GM19395 (cell line): ENCODE data around the gene CELF4.

Source experiments
- ATAC-seq: cut with Tn5 transposase; IDR thresholded peaks from one replicate; pipeline ENCODE4 v1.9.1; 2021; ENCODE audit warnings: mild to moderate bottlenecking, moderate library complexity; ENCODE audit not compliant: unreplicated experiment

Gene CELF4

DNA sequence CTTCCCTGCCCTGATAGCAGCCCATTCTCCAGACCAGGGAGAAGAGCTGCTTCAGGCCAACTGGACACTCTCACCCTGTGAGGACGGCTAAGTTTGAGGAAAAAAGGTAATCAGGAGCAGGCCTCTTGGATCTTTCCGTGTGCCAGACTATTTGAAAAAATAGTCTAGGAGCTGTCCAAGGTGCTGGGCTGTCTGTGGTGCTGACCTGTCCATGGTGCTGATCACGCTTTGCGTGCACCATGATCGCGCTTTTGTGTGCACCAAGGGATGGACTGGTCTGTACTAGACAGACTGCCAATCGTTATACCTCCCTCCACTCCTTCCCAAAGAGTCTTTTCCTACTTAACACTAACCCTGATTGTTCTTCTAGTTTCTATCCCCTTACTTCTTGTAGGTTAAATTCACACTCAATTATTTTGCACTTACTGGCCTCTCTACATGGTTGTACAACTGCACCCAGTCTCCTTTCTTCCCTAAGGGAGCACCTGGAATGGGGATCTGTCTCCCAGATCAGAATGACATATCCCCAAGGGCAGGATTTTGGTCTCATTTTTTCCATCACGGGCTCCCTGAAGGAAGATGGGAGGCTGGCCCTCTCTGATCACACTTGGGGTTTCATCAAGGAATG, 295.4 kb downstream of the CELF4 start:
- no peak for ATAC-seq

DNA sequence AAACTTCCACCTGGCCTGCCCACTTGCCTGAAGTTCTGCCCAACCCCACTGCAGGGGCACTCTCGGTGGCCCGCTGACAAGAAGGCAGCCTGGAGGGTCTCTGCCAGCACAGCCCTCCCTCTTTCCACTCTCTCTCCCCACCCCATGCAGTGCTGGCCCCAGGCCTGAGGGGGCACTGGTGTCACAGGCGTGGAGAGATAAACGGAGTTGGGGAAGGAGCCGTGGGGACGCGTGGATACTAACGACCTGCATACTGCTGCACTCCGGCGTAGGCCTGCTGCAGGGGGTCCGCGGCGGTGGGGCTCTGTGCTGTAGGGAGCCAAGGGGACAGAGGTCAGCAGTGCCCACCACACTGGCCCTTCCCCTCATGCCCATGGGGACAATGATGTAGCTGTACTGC, 299.3 kb downstream of the CELF4 start:
- ATAC-seq: no peak

DNA sequence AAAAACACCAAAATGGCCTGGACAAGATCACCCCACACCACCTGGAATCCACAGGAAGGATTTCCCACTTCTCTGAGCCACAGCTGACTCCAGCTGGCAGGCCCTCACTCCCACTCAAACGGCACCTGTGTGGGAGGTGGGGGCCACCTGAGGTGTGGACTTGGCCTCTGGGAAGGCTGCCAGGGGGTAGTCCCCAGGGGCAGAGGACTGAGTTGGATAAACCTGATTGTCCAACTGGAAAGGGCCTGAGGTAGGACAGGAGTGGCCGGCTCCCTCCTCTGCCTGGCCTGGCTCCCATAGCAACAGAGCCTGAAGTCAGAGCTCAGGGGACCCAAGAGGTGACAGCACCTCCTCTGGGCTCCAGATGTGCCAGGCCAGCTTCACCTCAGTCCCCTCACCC, 300.2 kb downstream of the CELF4 start:
- ATAC-seq: no peak

DNA sequence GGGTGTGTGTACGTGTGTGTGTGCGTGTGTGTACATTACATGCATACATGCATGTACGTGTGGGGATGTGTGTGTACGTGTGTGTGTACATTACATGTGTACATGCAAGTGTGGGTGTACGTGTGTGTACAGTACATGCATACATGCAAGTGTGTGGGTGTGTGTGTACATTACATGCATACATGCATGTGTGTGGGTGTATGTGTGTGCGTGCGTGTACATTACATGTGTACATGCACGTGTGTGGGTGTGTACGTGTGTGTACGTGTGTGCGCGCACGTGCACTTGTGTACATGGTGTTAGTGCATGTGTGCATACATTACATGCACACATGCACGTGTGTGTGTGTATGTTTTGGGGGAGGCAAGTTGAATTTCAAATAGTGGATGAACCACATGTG, 300.6 kb downstream of the CELF4 start:
- no peak for ATAC-seq

DNA sequence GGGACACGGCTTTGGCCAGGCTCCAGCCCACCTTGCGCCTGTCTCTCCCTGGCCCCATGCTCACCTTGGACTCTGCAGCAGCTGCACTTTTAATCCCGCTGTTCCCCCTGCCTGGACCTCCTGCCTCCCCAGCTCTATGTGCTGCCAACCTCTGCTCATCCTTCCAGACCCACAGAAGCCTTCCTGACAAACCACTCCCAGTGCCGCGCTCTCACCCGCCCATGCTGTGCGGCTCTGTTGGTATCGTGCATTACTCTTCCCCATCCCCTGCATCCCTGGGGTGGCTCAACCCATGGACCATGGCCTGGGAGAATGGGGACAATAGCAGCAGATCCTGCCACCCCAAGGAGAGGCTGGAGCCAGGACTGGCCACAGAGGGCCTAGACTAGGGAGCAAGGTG, 303.6 kb downstream of the CELF4 start:
- no peak for ATAC-seq

DNA sequence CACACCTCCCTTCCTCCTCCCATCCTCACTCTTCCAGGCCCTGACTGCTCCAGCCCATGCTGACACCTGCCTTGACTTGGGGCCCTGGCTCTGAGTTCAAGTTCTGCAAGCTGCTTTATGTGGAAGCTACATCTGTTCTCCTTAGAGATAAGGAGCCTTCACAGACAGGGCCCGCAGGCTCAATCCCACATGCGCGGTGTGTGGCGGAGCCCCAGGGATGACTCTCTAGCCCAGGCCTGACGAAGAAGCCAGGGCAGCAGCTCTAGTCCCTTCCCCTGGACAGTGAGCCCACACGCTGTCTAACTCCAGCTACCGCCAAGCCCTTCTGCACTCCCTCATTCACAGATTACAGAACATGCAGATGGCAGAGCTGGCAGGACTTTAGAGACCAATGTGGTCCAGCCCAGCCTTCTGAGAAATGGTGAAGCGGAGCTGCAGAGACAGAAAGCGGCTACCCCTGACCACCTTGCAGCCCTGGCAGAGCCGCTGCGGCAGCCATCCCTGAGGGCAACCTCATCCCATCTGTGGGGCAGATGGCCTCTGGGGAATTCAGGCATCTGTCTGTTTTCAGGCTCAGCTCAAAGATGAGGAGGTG, 304.3 kb downstream of the CELF4 start:
- ATAC-seq: no peak

DNA sequence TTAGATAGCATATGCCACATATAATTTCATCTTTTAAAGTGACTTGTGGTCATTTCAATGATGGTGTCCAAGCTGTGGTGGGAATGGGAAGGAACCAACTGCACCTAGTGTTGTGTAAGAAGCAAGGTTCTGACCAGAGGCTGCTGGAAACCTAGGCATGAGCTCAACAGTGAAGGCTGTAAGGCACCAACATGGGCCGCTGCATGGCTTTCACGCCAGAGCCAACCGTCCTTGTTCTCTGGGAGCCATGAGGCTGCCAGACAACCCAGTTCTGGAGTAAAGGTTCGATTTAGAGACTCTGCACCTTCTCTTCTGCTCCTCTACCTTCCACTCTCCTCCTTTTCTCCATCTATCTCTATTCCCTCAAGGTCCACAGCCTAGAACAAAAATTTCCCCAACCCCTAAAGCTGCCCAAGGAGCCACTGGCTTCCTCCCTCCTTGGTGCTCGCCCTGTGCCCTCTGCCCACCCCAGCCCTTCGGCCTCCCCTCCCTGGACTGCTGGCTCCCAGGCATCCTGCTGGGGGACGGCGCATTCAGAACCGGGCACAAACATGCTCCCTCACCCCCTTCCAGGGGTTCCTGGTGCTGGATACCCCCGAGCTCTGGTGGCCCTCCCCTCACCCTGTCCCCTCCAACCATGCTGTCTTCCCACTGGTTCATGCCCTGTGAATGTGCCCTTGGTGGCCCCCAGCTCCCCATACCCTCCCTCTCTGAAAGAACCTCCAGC, 305.1 kb downstream of the CELF4 start:
- no peak for ATAC-seq

DNA sequence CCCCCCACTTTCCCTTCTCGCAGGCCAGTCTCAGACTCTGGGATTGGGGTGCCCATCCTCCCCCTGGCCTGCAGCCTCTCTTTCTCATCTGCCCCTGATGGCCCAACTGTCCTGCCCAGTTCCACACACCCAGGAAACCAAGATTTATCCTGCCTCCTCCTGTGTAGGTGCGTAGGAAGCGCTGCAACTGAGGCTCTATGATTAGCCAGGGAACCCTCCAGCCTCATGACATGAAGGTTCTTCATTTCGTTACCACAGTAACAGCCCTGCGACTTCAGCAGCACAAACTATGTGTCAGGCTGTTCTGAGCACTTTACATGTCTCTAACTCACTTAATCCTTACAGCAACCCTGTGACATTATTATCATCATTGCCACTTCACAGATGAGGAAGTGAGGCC, 305.9 kb downstream of the CELF4 start:
- ATAC-seq: no peak

DNA sequence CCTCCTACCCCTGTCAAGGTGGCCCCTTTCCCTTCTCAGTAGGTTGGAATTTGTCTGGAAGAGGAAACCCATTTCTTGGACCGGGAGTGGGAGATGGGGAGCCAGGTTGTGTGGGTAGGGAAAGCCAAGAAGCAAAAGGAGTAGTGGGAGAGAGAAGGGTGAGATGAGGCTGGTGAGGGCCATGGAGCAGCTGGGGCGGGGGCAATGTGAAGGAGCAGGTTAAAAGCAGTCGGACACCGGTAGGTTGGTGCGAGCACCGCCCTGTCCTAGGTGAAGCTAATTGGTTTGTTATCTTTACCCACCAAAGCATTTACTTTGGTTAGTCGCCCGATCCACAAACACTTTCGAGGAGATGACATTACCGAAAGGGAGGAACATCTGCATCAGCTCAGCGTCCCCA, 306.8 kb downstream of the CELF4 start:
- no peak for ATAC-seq

DNA sequence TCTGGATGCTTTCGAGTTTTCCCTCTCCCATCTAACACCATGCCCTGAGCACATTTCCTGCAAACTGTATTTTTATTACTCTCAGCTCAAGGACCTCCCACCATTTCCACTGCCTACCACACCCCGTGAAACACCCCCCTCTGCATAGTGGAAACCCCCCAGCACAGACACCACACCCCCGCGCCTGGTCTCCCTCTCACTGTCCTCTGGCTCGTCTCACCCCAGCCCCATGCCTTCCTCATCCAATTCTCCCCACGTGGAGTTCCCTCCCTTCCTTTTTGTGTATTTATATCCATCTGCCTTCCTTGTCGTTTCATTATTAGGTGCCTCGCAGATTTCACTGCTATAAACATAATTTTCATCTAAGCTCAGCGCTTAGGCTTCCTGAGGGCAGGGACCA, 307.5 kb downstream of the CELF4 start:
- no peak for ATAC-seq

DNA sequence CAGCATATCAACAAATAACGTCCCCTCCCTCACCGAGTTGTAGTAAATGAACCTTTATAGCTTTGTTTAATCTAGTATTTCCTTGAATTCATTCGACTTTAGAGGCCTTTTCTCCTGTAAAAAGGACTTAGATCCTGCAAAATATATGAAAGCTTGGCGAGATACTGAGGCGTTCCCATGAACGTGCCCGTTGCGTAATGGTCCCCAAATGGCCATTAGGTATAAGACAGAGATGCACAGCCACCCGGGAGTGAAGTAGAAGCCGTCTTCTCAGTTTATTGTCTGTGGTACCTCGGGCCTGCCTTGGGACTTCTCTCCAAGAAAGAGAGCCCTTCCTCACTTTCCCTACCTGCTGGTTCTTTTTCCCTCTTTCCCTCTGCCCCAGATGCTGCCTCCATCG, 310.6 kb downstream of the CELF4 start:
- ATAC-seq: no peak

DNA sequence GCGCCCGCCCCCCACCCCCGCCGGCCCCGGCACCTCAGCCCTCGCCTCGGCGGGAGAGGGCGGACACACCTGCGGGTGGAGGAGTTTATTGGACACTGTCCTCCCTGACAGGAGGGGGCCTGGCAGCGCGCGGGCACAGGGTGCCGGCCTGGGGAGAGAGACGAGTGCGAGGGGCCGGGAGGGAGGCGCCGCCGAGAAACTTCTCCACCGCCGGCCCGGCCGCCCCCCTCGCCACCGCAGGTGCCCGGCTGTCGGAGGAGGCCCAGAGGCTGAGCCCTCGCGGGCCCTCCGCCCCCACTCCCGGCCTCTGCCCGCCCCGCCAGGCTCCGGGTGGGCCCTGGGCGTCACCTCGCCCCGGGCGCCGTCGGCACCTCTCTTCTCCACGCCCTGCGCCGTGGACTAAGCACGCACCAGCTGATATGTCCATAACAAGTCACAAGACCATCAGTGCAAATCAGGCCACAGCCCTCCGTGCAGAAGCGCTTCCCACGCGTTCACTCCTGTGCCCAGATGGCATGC, 311.3 kb downstream of the CELF4 start:
- no peak for ATAC-seq

DNA sequence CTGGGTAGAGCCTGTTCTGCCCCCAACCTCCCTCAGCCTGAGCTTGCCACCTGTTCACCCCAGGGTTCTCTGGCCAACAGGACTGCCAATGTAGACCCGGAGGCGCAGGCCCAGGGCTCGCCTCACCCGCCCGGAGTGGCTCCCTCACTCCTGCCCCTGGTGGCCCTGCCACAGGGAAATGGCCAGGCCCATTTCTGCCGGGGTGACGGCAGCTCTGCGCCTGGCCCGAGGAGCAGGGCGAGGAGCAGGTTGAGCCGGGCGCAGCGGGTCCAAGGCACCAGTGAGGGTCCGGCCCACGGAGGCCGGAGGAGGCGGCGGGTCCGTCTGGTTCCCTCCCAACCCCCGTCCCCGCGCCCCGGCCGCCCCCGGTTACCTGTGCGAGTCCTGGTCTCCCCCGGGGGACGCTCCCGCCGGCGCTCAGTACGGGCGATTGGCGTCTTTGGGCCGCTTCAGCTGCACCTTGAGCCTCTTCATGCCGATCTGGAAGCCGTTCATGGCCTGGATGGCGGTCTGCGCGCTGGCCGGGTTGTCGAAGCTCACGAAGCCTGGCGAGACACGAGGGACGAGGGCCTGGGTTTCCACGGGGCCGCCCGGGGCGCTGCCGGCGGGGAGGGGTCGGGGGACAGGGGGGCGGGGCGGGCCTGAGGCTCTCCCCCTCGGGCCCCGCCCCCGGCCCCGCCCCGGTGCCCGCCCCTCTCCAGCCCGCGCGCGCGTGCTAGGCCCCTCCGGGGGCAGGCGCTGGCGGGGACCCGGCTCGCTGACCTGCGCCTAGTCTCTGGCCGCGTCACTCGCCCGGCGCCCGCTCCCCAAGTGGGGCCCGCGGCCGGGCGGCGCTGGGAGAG, 312.0 kb downstream of the CELF4 start:
- ATAC-seq: no peak

DNA sequence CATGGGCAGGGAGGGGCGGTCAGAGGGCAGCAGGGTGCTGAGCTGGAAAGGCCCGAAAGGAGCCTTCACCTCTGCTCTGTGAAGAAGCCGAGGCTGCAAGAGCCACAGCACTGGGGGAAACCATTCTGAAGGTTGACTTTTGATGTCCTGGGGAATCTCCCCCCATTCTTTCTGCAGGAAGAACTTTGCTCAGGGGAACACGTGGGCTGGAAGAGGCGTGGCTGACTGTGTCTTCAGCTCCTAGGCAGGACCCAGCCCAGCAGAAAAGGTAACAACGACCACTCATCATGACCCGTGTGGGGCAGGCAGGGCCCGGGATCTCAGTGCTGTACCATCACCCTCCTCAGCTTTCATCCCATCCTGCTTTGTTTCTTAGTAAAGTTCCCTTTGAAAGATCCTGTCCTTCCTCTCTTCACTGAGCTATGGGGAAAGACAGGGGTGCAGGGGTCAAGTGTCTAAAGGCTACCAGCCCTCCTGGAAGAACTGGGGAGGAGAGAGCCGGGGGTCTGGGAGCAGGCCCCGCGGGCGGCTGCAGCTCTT, 312.7 kb downstream of the CELF4 start:
- ATAC-seq: no peak

DNA sequence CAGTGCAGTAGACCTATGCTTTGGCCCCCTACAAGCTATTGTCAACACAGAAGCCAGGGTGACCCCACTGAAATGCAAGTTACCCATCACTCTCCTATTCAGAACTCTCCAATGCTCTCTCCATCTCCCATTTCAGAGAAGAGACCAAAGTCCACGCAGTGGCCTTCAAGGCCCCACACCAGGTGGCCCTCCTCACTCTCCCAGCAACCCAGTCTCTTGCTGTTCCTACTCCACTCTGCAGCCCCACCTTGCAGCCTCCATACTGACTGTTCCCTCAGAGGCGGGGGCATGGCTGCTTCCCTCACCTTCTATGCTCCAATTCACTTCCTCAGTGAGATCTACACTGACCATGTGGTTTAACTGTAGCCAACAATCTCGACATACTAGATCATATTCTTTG, 313.3 kb downstream of the CELF4 start:
- ATAC-seq: no peak

DNA sequence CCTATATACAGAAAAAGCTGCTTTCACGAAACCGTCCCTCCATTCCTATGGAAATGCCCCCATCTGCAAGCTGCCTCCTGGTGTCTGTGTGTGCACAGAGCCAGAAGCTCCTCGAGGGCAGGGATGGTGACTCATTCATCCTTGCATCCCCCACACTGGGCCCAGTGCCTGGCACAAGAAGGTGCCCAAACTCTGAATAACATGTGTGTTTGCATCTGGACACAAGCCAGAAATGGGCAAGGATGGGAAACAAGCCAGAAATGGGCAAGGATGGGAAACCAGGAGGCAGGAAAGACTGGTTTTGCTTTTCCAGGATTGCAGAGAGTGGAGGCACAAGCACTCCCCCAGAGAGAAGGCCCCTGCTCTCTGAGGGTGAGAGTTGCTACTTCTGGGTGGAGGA, 313.9 kb downstream of the CELF4 start:
- no peak for ATAC-seq

DNA sequence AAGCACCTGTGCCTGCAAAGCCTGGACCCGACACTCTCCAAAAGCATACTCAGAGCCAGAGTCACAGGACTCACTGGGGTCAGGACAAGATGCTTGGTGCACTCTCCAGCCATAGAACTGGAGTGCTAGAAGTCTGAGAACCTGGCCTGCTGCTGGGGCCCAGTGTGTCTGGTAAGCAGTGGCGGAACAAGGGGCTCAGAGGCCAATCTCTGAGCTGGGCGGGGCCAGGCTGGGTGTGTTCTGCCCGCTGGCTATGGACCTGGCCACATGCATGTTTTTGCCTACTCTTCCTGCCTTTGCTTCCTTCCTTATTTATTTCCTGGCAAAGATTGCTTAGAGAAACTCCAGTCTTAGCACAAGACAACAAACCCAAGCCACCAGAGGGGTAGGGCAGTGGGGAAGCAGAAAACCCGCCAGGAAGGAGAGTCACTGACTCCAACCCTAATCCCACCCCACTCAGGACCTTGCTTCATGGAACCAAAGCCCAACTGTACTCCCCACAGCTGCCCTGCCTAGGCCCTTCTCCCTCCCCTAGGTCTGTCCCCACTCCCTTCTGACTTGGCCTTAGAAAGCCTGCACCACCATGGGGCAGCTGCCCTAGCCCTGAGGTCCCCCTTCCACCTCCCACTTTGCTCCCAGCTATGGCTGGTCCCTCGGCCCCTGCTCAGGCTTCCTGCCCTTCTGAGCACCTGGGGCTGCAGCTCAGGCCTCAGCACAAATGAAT, 315.5 kb downstream of the CELF4 start:
- no peak for ATAC-seq

DNA sequence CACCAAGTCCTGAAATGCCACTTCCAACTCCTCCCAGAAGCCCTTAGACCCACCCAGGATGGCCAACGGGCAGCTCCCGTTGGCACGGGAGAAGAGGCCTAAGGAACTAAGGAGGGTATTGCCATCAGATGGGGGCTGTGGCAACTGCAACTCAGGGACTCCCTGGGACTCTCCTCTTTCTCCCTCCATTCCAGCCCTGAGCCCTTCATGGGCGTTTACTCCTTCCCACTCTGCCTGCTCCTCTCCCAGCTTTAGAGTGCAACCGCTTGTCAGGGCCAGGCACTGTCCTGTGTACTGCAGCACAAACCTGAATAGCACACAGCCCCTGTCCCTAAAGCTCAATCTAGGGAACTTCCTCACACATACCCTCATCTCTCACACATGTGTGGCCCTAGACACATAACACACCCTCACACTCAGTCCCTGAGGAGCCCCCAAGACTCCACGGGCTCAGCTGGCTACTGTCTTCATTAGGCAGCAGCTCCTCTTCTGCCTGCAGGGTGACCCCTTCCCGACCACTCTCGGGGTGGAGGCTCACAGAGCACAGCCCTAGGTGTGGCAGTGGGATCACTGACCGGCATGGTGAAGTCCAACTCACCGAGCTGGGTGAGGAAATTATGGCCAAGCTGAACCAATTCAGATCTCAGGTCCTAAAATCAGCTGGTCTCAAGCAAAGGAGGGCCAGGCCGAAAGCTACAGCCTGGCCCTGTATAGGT, 316.3 kb downstream of the CELF4 start:
- no peak for ATAC-seq

DNA sequence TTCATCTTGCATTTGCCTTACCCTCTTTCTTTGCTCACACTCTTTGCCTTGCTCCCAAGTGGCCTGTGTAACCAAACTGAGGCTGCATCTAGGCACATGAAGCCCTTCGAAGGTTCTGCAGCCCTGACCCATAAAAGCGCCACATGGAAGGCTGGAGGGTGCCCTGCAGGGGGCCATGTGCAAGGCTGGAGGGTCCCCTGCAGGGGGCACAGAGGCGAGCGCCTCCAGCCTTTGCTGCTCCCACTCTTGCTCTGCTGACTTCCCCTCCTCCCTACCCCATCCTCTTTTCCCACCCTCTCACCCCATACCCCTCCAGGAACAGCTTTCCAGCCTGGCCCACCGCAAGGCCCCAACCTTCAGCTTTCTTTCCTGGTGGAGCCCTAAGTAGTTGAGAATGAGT, 317.3 kb downstream of the CELF4 start:
- ATAC-seq: no peak
